AG20443 (cell line): ENCODE measurements around the gene SASS6.

Experiments used
- DNase-seq: peaks from one replicate; pipeline ENCODE4 v3.0.0; 2012; ENCODE audit warnings: low spot score, mixed read lengths

The SASS6 gene

GRCh38 chr1:100132566-100133477 lies at the start of gene SASS6, which contains the start of gene TRMT13:
SASS6 (minus strand) TSS chr1:100132930; CDS start chr1:100132814, 116 bp downstream.
TRMT13 (plus strand) TSS chr1:100133163; CDS start chr1:100133169, 6 bp downstream.
- DNase-seq, result peak; percentile 96

GRCh38 chr1:100178091-100178490 lies 45.4 kb upstream of the SASS6 start, which contains the start of gene LRRC39:
LRRC39 (minus strand) TSS chr1:100178256; CDS start chr1:100168516, 9,740 bp downstream.
- no peak for DNase-seq

- no peak for DNase-seq
Measured at GRCh38 chr1:100177295-100178041, 44.7 kb upstream of the SASS6 start.

GRCh38 chr1:100168051-100168450 lies 35.3 kb upstream of the SASS6 start:
- no peak for DNase-seq

- no peak for DNase-seq
Measured at GRCh38 chr1:100164702-100165101, 32.0 kb upstream of the SASS6 start.

- DNase-seq, result peak; percentile 56
Measured at GRCh38 chr1:100164216-100164615, 31.5 kb upstream of the SASS6 start.

GRCh38 chr1:100162881-100163280 lies 30.2 kb upstream of the SASS6 start:
- DNase-seq, result no peak

GRCh38 chr1:100152271-100152670 lies 19.5 kb upstream of the SASS6 start:
- DNase-seq, result no peak

- no peak for DNase-seq
Measured at GRCh38 chr1:100151679-100152078, 18.9 kb upstream of the SASS6 start.

GRCh38 chr1:100147875-100148274 lies 15.1 kb upstream of the SASS6 start:
- DNase-seq, result no peak

GRCh38 chr1:100146958-100147357 lies 14.2 kb upstream of the SASS6 start:
- DNase-seq, result no peak

GRCh38 chr1:100145116-100145515 lies 12.4 kb upstream of the SASS6 start:
- no peak for DNase-seq

GRCh38 chr1:100142343-100142742 lies 9.6 kb upstream of the SASS6 start:
- DNase-seq, result no peak

GRCh38 chr1:100141192-100141591 lies 8.5 kb upstream of the SASS6 start:
- no peak for DNase-seq

- DNase-seq, result no peak
Measured at GRCh38 chr1:100137602-100138001, 4.9 kb upstream of the SASS6 start.

GRCh38 chr1:100134872-100135271 lies 2.1 kb upstream of the SASS6 start:
- DNase-seq, result no peak

GRCh38 chr1:100131623-100132022 lies 1.1 kb downstream of the SASS6 start:
- DNase-seq, result no peak

- no peak for DNase-seq
Measured at GRCh38 chr1:100130552-100131077, 2.1 kb downstream of the SASS6 start.

- no peak for DNase-seq
Measured at GRCh38 chr1:100127226-100127625, 5.5 kb downstream of the SASS6 start.

- DNase-seq, result peak; percentile 40
Measured at GRCh38 chr1:100122177-100122576, 10.6 kb downstream of the SASS6 start.

- DNase-seq, result no peak
Measured at GRCh38 chr1:100115524-100115923, 17.2 kb downstream of the SASS6 start.

GRCh38 chr1:100109554-100110066 lies 23.1 kb downstream of the SASS6 start:
- no peak for DNase-seq
